NB4 (cell line): Measurements from ENCODE around the gene TRAPPC10.

ENCODE experiments used
- CTCF ChIP-seq: IDR thresholded peaks from one replicate; pipeline ENCODE4 v1.5.1; 2012; ENCODE audit warnings: low read depth, low read length
- MAX ChIP-seq: IDR thresholded peaks from 2 replicates; pipeline ENCODE4 v1.6.1; 2011; ENCODE audit warnings: low read depth, low read length
- MYC ChIP-seq: IDR thresholded peaks from 2 replicates; pipeline ENCODE4 v1.6.1; 2011; ENCODE audit warnings: low read depth, low read length
- POLR2A ChIP-seq: IDR thresholded peaks from 2 replicates; pipeline ENCODE4 v1.6.1; 2011; ENCODE audit warnings: mild to moderate bottlenecking; ENCODE audit not compliant: insufficient read length; ENCODE audit errors: extremely low read depth

- TF ChIP-seq POLR2A (no peak), CTCF (no peak), MAX (no peak), MYC (no peak)
These were observed 62.3 kb downstream of the TRAPPC10 start for GRCh38 chr21:44074315-44074958.
